ENCODE measurements around the gene RGS6. TPM values are rescaled to one million over a fixed set of nuclear protein-coding genes. Genes with fewer than 3 reads are reported as not detected.

The RGS6 gene
- total RNA-seq, 1 donor from 2014 or later = 0.34 TPM

DNA sequence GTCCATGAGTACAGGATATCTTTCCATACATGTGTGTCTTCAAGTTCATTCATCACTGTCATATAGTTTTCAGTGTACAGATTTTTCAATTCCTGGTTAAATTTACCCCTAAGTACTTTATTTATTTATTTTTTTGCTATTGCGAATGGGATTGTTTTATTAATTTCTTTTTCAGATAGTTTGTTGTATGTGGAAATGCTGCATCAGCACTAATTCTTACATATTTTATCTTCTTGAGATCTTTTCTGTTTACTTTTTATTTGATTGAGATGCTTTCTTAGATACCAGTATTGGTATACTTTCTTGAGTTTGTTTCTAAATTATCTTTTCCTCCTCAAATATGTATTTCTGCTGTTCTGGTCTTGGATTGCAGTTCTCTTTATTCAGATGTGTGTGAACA, 148.9 kb downstream of the RGS6 start:
- FAIRE-seq = no peak
- Histone ChIP-seq H3K27me3 (ENCODE audit: insufficient read depth, low read length) (no peaks in the 10 kb centered on the region), H3K9ac (ENCODE audit: low read length) (no peak overlapping the region), H3K9me3 (ENCODE audit: insufficient read depth, low read depth, low read length) (no peaks in the 10 kb centered on the region), H3K79me2 (ENCODE audit: insufficient read depth, low read length) (no peaks in the 10 kb centered on the region), H3K27ac (ENCODE audit: low read depth, low read length) (no peak overlapping the region), H3K4me3 (ENCODE audit: insufficient read depth, low read depth, low read length) (no peak overlapping the region), H3K4me2 (ENCODE audit: low read length) (no peak overlapping the region), H4K20me1 (ENCODE audit: insufficient read depth, low read length) (no peaks in the 10 kb centered on the region), H2AFZ (ENCODE audit: low read depth, low read length) (no peak overlapping the region), H3K36me3 (ENCODE audit: insufficient read depth, low read length) (no peaks in the 10 kb centered on the region), H3K4me1 (ENCODE audit: insufficient read depth, low read length) (no peaks in the 10 kb centered on the region)
- H3K27me3 Mint-ChIP-seq (ENCODE audit: low read depth, unreplicated experiment) = no peaks in the 10 kb centered on the region
- TF ChIP-seq, protein P1, sequence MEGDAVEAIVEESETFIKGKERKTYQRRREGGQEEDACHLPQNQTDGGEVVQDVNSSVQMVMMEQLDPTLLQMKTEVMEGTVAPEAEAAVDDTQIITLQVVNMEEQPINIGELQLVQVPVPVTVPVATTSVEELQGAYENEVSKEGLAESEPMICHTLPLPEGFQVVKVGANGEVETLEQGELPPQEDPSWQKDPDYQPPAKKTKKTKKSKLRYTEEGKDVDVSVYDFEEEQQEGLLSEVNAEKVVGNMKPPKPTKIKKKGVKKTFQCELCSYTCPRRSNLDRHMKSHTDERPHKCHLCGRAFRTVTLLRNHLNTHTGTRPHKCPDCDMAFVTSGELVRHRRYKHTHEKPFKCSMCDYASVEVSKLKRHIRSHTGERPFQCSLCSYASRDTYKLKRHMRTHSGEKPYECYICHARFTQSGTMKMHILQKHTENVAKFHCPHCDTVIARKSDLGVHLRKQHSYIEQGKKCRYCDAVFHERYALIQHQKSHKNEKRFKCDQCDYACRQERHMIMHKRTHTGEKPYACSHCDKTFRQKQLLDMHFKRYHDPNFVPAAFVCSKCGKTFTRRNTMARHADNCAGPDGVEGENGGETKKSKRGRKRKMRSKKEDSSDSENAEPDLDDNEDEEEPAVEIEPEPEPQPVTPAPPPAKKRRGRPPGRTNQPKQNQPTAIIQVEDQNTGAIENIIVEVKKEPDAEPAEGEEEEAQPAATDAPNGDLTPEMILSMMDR (IDR thresholded peaks at IDR 0.05; ENCODE audit: insufficient read depth, low read depth, low read length) = no peak
- TF ChIP-seq EZH2 (IDR thresholded peaks at IDR 0.05; ENCODE audit: insufficient read depth, low read length) = no peak
- H3K4me1 Mint-ChIP-seq (ENCODE audit: low read depth, unreplicated experiment) = peaks cover under 1% of the 10 kb centered on the region
- DNase-seq (ENCODE audit: low read depth) = no peak
- no peaks in the 10 kb centered on the region for H3K36me3 Mint-ChIP-seq (ENCODE audit: low read depth, unreplicated experiment)
- H3K9me3 Mint-ChIP-seq (ENCODE audit: unreplicated experiment) = no peaks in the 10 kb centered on the region
- no peak overlapping the region for H3K4me3 Mint-ChIP-seq (ENCODE audit: unreplicated experiment)
- H3K27ac Mint-ChIP-seq (ENCODE audit: unreplicated experiment) = no peak overlapping the region

DNA sequence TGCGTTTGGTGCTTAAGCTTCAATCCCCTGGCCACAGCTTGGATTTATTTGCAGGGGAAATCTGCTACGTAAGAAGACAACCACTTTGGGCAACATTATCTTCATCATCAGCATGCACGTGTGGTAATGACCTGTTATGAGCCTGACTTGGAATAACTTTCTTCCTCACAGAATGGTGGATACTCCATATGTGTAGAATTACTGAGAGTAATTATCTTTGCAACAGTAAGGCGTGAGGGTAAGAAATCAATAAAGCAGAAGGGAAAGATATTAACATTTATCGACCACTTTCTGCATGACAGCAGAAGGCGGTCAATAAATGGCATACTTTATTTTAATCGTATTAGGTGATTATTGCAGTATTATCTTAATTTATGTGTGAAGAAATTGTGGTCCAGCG, 152.7 kb downstream of the RGS6 start:
- H3K4me2 ChIP-seq (ENCODE audit: low read length) = no peak overlapping the region
- H3K79me2 ChIP-seq (ENCODE audit: insufficient read depth, low read length) = no peaks in the 10 kb centered on the region
- no peak overlapping the region for H3K27ac Mint-ChIP-seq (ENCODE audit: unreplicated experiment)
- no peak overlapping the region for H3K4me3 ChIP-seq (ENCODE audit: insufficient read depth, low read depth, low read length)
- no peaks in the 10 kb centered on the region for H3K27me3 ChIP-seq (ENCODE audit: insufficient read depth, low read length)
- no peak for DNase-seq (ENCODE audit: low read depth)
- no peak overlapping the region for H2AFZ ChIP-seq (ENCODE audit: low read depth, low read length)
- no peaks in the 10 kb centered on the region for H4K20me1 ChIP-seq (ENCODE audit: insufficient read depth, low read length)
- H3K36me3 Mint-ChIP-seq (ENCODE audit: low read depth, unreplicated experiment) = no peaks in the 10 kb centered on the region
- no peak for FAIRE-seq
- H3K9ac ChIP-seq (ENCODE audit: low read length) = no peak overlapping the region
- H3K27ac ChIP-seq (ENCODE audit: low read depth, low read length) = no peak overlapping the region
- H3K9me3 ChIP-seq (ENCODE audit: insufficient read depth, low read depth, low read length) = no peaks in the 10 kb centered on the region
- H3K4me1 Mint-ChIP-seq (ENCODE audit: low read depth, unreplicated experiment) = no peaks in the 10 kb centered on the region
- no peaks in the 10 kb centered on the region for H3K9me3 Mint-ChIP-seq (ENCODE audit: unreplicated experiment)
- TF ChIP-seq, protein P1 (IDR thresholded peaks at IDR 0.05; ENCODE audit: insufficient read depth, low read depth, low read length) = no peak
- no peak for TF ChIP-seq EZH2 (IDR thresholded peaks at IDR 0.05; ENCODE audit: insufficient read depth, low read length)
- no peak overlapping the region for H3K4me3 Mint-ChIP-seq (ENCODE audit: unreplicated experiment)
- H3K4me1 ChIP-seq (ENCODE audit: insufficient read depth, low read length) = no peaks in the 10 kb centered on the region
- peaks cover 5% of the 10 kb centered on the region for H3K27me3 Mint-ChIP-seq (ENCODE audit: low read depth, unreplicated experiment)
- H3K36me3 ChIP-seq (ENCODE audit: insufficient read depth, low read length) = no peaks in the 10 kb centered on the region

DNA sequence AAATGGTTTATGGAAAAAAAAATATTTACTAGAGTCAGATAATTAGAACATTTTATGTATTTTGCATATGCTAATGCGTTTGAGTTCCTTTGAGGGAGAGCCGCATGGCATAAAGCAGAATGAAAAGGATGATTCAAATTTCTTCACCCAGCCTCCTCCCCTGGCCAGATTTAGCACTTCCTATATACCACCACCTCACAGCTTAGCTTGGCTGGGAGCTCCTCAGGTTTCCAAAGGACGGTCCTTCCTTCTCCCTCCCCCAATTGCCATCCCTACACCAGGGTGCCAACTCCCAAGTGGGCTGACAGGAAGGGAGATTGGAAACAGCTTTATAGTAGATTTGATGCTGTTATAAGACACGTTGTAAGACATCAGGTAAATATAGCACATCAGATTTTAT, 157.4 kb downstream of the RGS6 start:
- no peak for FAIRE-seq
- H3K27ac ChIP-seq (ENCODE audit: low read depth, low read length) = no peak overlapping the region

More for the DNA sequence above, 157.4 kb downstream of the RGS6 start:
- Histone ChIP-seq H2AFZ (ENCODE audit: low read depth, low read length) (no peak overlapping the region), H3K27me3 (ENCODE audit: insufficient read depth, low read length) (no peaks in the 10 kb centered on the region), H3K4me3 (ENCODE audit: insufficient read depth, low read depth, low read length) (no peak overlapping the region), H3K4me2 (ENCODE audit: low read length) (no peak overlapping the region), H3K79me2 (ENCODE audit: insufficient read depth, low read length) (no peaks in the 10 kb centered on the region), H3K4me1 (ENCODE audit: insufficient read depth, low read length) (no peaks in the 10 kb centered on the region), H3K9me3 (ENCODE audit: insufficient read depth, low read depth, low read length) (no peaks in the 10 kb centered on the region), H3K36me3 (ENCODE audit: insufficient read depth, low read length) (no peaks in the 10 kb centered on the region), H4K20me1 (ENCODE audit: insufficient read depth, low read length) (no peaks in the 10 kb centered on the region), H3K9ac (ENCODE audit: low read length) (no peak overlapping the region)
- no peak for TF ChIP-seq EZH2 (IDR thresholded peaks at IDR 0.05; ENCODE audit: insufficient read depth, low read length)
- TF ChIP-seq, protein P1 (IDR thresholded peaks at IDR 0.05; ENCODE audit: insufficient read depth, low read depth, low read length) = no peak
- no peak overlapping the region for H3K4me3 Mint-ChIP-seq (ENCODE audit: unreplicated experiment)
- no peaks in the 10 kb centered on the region for H3K9me3 Mint-ChIP-seq (ENCODE audit: unreplicated experiment)
- H3K27me3 Mint-ChIP-seq (ENCODE audit: low read depth, unreplicated experiment) = peaks cover 5% of the 10 kb centered on the region
- H3K27ac Mint-ChIP-seq (ENCODE audit: unreplicated experiment) = no peak overlapping the region
- H3K36me3 Mint-ChIP-seq (ENCODE audit: low read depth, unreplicated experiment) = no peaks in the 10 kb centered on the region
- no peak for DNase-seq (ENCODE audit: low read depth)
- H3K4me1 Mint-ChIP-seq (ENCODE audit: low read depth, unreplicated experiment) = no peaks in the 10 kb centered on the region

Data from astrocyte (in vitro differentiated cells and primary cell).